ENCODE results near the gene ABCC2.

ABCC2 gene

DNA sequence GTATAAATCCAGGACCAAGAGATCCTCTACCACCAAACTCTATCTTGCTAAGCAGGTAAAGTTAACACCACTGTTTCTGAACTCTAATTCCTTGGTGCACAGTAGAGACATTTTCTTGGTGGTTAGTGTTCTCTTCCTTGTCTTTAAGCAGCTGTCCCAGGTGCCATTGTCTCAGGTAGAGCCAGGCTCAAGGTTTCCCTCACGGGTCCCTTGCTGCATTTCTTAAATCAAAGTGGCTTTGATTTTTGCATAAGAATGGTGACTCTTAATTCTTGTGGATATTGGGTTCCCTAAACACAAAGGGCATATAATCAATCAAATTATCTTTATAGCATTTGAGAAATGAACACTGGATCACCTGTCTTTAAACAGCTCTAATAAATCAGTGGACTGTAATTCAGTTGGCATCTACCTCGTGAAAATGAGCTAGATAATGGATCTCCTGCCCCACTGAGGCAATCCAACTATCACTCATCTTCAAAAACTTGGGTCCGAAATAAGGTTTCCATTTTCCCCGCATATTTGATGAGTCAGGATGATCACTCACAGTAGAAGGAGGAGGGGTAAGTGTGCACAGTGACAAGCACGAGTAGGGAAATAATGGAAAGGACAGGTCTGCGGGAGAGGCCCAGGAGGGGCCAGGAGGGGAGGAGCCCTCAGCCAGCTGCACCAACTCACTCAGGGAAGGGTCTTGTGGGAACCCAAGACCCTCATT lies 2.4 kb downstream of the ABCC2 start:
- H3K4me3 ChIP-seq (ENCODE audit: low read length): no peak overlapping the region
- TF ChIP-seq ZNF274 (IDR thresholded peaks at IDR 0.05; ENCODE audit: low read depth, low read length): no peak

DNA sequence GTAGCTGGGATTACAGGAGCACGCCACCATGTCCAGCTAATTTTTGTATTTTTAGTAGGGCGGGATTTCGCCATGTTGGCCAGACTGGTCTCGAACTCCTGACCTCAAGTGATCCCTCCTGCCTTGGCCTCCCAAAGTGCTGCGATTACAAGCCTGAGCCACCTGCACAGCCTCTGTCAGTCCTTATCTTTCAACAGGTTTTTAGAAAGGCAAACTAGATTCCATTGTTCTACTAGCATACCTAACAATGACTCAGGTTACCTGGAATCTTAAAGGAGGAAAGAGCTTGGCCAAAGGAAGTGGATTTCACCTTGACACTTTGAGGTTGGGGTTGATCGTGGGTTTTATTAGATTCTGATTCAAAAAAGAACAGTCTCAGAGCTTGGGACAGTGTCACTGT lies 3.2 kb downstream of the ABCC2 start:
- TF ChIP-seq ZNF274 (IDR thresholded peaks at IDR 0.05; ENCODE audit: low read depth, low read length): no peak
- H3K4me3 ChIP-seq (ENCODE audit: low read length): no peak overlapping the region

DNA sequence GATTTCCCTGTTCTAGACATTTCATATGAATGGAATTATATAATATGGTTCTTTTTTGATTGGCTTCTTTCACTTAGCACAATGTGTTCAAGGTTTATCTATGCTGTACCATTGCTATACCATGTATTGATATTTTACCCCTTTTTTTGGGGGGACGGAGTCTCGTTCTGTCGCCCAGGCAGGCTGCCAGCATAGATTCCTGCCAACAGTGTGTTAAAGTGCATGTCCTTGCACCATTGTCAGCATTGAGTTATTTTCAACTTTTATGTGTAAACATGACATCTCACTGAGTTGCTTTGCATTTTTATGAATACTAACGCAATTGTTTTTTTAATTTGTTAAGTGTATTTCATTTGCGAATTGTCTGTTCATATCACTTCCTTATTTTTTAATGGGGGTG lies 4.9 kb downstream of the ABCC2 start:
- H3K4me3 ChIP-seq (ENCODE audit: low read length): no peak overlapping the region
- no peak for TF ChIP-seq ZNF274 (IDR thresholded peaks at IDR 0.05; ENCODE audit: low read depth, low read length)

DNA sequence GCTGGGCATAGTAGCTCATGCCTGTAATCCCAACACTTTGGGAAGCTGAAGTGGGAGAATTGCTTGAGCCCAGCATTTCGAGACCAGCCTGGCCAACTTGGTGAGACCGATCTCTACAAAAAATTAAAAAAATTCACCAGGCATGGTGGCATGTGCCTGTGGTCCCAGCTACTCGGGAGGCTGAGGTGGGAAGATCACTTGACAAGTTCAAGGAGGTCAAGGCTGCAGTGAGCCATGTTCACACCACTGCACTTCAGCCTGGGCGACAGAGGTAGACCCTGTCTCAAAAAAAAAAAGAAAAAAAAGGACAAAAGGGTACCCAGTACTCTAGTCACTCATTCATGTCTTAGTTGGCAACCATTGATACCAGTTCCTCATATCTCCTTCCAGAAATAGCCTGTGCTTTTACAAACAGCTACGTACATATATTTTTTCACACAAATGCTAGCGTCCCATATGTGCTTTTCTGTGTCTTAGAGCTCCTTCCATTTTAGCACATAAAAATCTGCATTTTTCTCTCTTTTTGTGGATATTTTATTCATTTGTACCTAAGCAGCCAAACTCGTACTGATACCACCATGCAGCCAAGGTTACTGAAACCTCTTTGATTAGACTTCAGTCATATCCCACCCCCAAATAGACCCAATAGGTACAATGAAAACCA lies 5.5 kb downstream of the ABCC2 start:
- no peak for TF ChIP-seq ZNF274 (IDR thresholded peaks at IDR 0.05; ENCODE audit: low read depth, low read length)
- H3K4me3 ChIP-seq (ENCODE audit: low read length): no peak overlapping the region

DNA sequence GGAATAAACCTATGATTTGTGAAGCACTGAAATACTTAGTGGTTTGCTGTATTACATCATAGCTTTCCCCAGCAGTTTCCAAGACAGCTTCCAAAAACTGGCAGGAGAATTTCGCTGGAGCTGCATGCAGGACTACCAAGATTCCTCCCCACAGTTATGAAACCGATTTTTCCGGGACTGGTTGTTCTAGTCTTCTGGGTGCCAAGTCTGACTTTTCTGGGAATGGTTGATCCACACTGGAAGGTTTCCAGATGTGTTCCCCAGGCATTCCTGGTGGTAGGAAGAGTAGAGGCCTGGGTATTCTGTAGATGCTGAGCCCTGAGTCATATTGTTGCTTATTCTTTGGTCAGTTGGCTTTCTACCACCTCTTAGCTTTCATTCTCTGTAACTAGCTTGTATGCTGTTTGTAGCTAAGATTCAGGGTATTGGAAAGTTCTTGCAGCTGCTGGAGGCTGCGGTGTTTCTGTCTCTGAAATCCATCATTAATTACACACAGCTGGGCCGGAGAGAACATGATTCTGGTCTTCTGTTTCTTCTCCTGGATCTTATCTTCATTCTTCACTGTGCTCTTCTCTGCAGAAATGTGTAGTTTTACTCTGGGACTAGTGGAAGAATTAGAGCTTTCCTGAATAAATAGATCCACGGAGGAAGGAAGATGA lies 6.3 kb downstream of the ABCC2 start:
- H3K4me3 ChIP-seq (ENCODE audit: low read length): no peak overlapping the region
- no peak for TF ChIP-seq ZNF274 (IDR thresholded peaks at IDR 0.05; ENCODE audit: low read depth, low read length)

DNA sequence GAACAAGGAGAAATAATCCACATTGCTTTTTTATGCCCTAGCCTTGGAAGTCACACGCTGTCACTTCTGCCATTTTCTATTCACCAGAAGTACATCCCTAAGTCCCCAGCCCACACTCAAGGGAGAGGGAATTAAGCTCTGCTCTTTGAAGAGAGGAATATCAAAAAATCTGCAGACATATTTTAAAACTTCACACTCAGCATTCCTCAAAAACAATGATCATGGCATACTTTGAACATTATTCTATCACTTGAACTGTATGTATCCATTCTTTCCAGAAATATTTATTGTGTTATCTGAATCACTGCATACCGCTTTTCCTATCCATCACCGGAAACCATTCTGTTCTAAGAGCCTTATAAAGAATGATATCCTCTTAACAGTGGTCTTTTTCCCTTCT lies 9.4 kb downstream of the ABCC2 start:
- no peak for TF ChIP-seq ZNF274 (IDR thresholded peaks at IDR 0.05; ENCODE audit: low read depth, low read length)
- no peak overlapping the region for H3K4me3 ChIP-seq (ENCODE audit: low read length)

DNA sequence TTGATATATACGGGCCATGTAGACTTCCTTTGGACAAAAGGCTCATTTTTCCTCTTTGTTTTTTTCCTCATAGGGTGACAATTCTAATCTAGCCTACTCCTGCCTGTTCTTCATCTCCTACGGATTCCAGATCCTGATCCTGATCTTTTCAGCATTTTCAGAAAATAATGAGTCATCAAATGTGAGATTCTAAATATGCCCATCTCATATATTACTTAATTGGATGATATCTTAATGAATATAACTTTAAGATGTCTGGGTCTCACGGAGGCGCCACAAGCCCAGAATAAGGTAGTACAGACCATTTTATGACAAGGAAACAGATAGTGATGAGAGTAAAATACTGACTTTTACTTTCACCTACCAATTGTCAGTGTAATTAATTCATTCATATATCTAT lies 11.4 kb downstream of the ABCC2 start:
- no peak for TF ChIP-seq ZNF274 (IDR thresholded peaks at IDR 0.05; ENCODE audit: low read depth, low read length)

DNA sequence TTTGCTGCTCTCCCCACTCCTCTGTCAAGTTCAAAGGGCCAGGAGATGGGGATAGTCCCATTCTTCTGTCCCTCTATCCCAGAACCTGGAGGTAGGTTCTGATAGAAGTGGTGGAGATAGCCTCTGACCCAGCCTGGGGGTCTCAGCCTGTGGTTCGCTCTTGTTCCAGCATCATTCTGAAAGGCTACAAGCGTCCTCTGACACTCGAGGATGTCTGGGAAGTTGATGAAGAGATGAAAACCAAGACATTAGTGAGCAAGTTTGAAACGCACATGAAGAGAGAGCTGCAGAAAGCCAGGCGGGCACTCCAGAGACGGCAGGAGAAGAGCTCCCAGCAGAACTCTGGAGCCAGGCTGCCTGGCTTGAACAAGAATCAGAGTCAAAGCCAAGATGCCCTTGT lies 14.5 kb downstream of the ABCC2 start:
- no peak for TF ChIP-seq ZNF274 (IDR thresholded peaks at IDR 0.05; ENCODE audit: low read depth, low read length)
- H3K4me3 ChIP-seq (ENCODE audit: low read length): no peak overlapping the region

More for the DNA sequence above, 11.4 kb downstream of the ABCC2 start:
- no peak overlapping the region for H3K4me3 ChIP-seq (ENCODE audit: low read length)

DNA sequence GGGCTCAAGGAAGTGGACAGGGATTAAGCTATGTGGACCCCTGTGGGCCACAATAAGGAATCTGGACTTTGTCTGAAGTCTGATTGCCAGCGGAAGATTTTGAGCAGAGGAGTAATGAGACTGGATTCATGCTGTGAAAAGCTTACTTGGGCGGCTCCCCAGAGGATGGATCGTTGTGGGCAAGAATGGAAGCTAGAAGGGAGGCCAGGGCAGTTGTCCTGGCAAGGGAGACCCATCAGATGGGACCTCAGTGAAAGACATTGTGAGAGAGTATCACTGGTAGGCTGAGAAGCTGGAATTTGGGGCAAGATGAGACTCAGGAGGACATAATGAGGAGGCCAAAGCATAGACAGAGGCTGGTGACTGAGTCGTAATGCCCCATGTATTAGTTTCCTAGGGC lies 15.6 kb downstream of the ABCC2 start:
- no peak overlapping the region for H3K4me3 ChIP-seq (ENCODE audit: low read length)
- TF ChIP-seq ZNF274 (IDR thresholded peaks at IDR 0.05; ENCODE audit: low read depth, low read length): no peak

DNA sequence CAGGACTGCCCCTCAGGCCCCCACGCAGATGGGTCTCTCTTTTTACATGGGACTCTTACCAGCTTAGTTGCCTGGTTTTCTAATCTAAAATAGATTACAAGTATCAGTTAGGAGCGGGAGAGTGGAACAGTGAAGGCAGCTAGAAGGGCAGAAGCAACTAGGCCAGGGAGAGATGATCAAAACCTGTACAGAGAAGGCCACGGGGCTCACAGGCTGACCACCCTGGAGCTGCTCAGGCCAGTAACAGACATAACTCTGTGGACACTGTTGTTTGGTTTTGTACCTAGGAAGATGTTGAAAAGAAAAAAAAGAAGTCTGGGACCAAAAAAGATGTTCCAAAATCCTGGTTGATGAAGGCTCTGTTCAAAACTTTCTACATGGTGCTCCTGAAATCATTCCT lies 16.5 kb downstream of the ABCC2 start:
- TF ChIP-seq ZNF274 (IDR thresholded peaks at IDR 0.05; ENCODE audit: low read depth, low read length): no peak
- no peak overlapping the region for H3K4me3 ChIP-seq (ENCODE audit: low read length)

DNA sequence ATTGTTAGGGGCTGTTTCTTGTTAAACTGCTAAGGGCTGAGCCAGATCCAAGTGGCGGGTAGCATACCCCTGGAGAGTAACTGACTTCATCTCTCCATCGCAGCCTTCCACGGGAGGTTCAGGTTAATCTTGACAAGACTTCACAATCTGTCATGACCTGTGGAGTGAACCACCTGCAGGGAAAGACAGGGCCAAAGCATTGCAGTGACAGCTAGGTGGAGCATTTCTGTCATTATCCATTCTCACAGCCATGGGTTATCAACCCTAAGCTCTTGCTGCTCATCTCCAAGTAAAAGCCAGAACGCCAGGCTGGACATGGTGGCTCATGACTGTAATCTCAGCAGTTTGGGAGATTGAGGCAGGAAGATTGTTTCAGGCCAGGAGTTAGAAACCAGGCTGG lies 17.2 kb downstream of the ABCC2 start:
- no peak overlapping the region for H3K4me3 ChIP-seq (ENCODE audit: low read length)
- TF ChIP-seq ZNF274 (IDR thresholded peaks at IDR 0.05; ENCODE audit: low read depth, low read length): no peak

DNA sequence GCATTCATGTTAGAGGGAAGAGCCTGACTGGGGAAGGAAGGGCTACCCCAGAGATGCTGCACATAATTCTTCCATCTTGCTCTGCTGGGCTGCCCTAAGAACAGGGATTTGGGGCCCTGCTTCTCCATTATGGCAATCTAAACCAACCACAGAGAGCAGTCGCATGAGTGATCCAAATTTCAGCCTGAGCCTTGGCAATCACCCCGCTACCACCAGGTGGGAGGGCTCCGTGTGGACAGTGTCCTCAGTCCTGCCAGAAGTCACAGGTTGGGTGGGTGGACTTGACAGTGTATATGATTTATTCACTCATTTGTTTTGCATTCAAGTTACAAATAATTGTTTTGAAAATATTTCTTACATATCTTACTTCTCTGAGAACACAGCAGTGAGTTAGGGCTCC lies 22.0 kb downstream of the ABCC2 start:
- TF ChIP-seq ZNF274 (IDR thresholded peaks at IDR 0.05; ENCODE audit: low read depth, low read length): no peak
- no peak overlapping the region for H3K4me3 ChIP-seq (ENCODE audit: low read length)

DNA sequence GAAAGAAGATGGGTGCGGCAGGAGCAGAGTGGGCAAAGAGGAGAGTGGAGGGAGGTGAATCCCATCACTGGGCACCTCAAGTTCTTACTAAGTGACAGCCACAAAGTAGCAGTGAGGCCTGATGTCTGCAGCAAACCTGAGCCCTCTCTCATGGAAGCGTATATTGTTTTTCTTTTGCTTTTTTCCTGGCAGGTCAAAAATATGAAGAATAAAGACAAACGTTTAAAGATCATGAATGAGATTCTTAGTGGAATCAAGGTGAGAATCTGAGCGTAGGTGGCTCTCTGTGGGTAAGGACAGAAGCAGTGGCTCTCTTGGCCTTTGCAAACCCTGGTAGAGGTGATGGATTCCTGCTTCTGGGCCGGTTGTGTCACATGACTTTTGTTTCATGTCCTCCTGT lies 22.8 kb downstream of the ABCC2 start:
- TF ChIP-seq ZNF274 (IDR thresholded peaks at IDR 0.05; ENCODE audit: low read depth, low read length): no peak
- H3K4me3 ChIP-seq (ENCODE audit: low read length): no peak overlapping the region

DNA sequence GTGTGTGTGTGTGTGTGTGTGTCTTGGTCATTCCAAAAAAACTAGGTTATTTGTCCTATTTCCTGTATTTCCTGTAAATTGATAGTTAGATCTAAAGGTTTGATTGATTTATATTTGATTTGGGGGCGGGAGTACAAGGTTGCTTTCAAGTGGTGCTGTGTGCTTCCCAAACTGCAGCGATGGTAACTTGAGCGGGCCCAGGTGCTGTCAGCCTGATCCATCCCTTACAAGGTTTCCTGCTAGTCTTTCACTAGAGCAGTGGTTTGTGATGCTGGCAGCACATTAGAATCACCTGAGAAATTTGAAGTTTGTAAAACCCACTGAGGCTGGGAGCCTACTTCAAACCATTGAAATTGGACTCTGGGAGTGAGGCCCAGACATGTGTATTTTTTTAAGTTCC lies 23.7 kb downstream of the ABCC2 start:
- no peak for TF ChIP-seq ZNF274 (IDR thresholded peaks at IDR 0.05; ENCODE audit: low read depth, low read length)
- H3K4me3 ChIP-seq (ENCODE audit: low read length): no peak overlapping the region

DNA sequence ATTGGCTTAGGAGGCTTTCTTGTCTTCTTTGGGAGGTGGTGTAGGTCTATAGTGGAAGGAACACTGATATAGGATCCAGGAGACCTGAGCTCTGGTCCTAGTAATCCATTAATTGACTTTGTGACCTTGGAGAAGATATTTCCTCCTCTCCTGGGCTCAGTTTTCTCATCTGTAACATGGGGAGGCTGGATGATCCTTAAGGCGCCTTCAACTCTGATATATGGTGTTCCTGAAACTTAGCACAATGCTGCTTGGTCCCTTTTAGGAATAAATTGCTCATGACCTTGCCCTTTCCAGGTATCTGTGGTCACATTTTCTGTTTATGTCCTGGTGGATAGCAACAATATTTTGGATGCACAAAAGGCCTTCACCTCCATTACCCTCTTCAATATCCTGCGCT lies 25.3 kb downstream of the ABCC2 start:
- TF ChIP-seq ZNF274 (IDR thresholded peaks at IDR 0.05; ENCODE audit: low read depth, low read length): no peak
- H3K4me3 ChIP-seq (ENCODE audit: low read length): no peak overlapping the region
